ENCODE data around the gene KLHL21.
A peak's percentile ranks its signal among the peaks of the same experiment; 100 is the strongest.

The KLHL21 gene

GRCh38 chr1:6625584-6626149, 23.0 kb upstream of the KLHL21 start:
- no peak for DNase-seq (ENCODE audit: extremely low read depth in 1 of 2, low read depth in 1 of 2)

GRCh38 chr1:6624710-6625583, 22.3 kb upstream of the KLHL21 start, which contains the start of gene THAP3:
Gene THAP3 (plus strand): TSS chr1:6624868. CDS start chr1:6625219, 351 bp downstream.
- DNase-seq (ENCODE audit: extremely low read depth in 1 of 2, low read depth in 1 of 2): peak; percentile 75 to 76

GRCh38 chr1:6623269-6623965, 20.7 kb upstream of the KLHL21 start:
- no peak for DNase-seq (ENCODE audit: extremely low read depth in 1 of 2, low read depth in 1 of 2)

GRCh38 chr1:6622396-6623152, 19.9 kb upstream of the KLHL21 start:
- no peak for DNase-seq (ENCODE audit: extremely low read depth in 1 of 2, low read depth in 1 of 2)

- no peak for DNase-seq (ENCODE audit: extremely low read depth in 1 of 2, low read depth in 1 of 2)
Observed at GRCh38 chr1:6621429-6622391, 19.0 kb upstream of the KLHL21 start.

GRCh38 chr1:6619045-6619444, 16.4 kb upstream of the KLHL21 start:
- no peak for DNase-seq (ENCODE audit: extremely low read depth in 1 of 2, low read depth in 1 of 2)

- no peak for DNase-seq (ENCODE audit: extremely low read depth in 1 of 2, low read depth in 1 of 2)
Observed at GRCh38 chr1:6614929-6615785, 12.5 kb upstream of the KLHL21 start.

GRCh38 chr1:6614019-6614928, 11.6 kb upstream of the KLHL21 start:
- no peak for DNase-seq (ENCODE audit: extremely low read depth in 1 of 2, low read depth in 1 of 2)

GRCh38 chr1:6613361-6614018, 10.8 kb upstream of the KLHL21 start, which contains the start of gene PHF13:
Gene PHF13 (plus strand): TSS chr1:6613731. CDS start chr1:6614067, 336 bp downstream.
- peak; percentile 99 to 100 for DNase-seq (ENCODE audit: extremely low read depth in 1 of 2, low read depth in 1 of 2)

GRCh38 chr1:6612641-6613360, 10.1 kb upstream of the KLHL21 start:
- no peak for DNase-seq (ENCODE audit: extremely low read depth in 1 of 2, low read depth in 1 of 2)

GRCh38 chr1:6603915-6604558, 1.4 kb upstream of the KLHL21 start:
- no peak for DNase-seq (ENCODE audit: extremely low read depth in 1 of 2, low read depth in 1 of 2)

- DNase-seq (ENCODE audit: extremely low read depth in 1 of 2, low read depth in 1 of 2): peak in 1 of 2 donors; percentile 57
Observed at GRCh38 chr1:6603238-6603914, 707 bp upstream of the KLHL21 start.

GRCh38 chr1:6601923-6602668, 573 bp downstream of the KLHL21 start:
- no peak for DNase-seq (ENCODE audit: extremely low read depth in 1 of 2, low read depth in 1 of 2)

- peak in 1 of 2 donors; percentile 88 for DNase-seq (ENCODE audit: extremely low read depth in 1 of 2, low read depth in 1 of 2)
Observed at GRCh38 chr1:6601049-6601922, 1.4 kb downstream of the KLHL21 start.

All from stimulated activated CD8-positive, alpha-beta memory T cell treated with anti-CD3 and anti-CD28 coated beads, Interleukin-7, amount 100 ng/mL, for 48 hours (primary cell).